Activated CD8-positive, alpha-beta memory T cell treated with anti-CD3 and anti-CD28 coated beads, Interleukin-2, amount 10 ng/mL, durations not matched to agents 7 days and 5 days (primary cell): ENCODE results near the gene MEF2D. TPM values are rescaled to one million over a fixed set of nuclear protein-coding genes. Genes with fewer than 3 reads are reported as not detected.

Experiments used
- ATAC-seq: fragments of 150-1000 bp; cut with Tn5 transposase; one replicate; pipeline ENCODE4 v1.10.0; 2021; ENCODE audit warnings: moderate library complexity
- CTCF ChIA-PET: fragments of 350-600 bp; sonication (Branson Sonifier 250); formaldehyde crosslinking; loops from one replicate; lab custom pipeline; 2021; ENCODE audit warnings: antibody characterized with exemption; lab: Charles Lee
- DNase-seq: peaks from one replicate; pipeline ENCODE4 v3.0.0-alpha.2; 2020
- H3K27ac Mint-ChIP-seq: one replicate; pipeline ENCODE4 v1.8.0; 2021; ENCODE audit warnings: mild to moderate bottlenecking, mixed read lengths
- H3K27me3 Mint-ChIP-seq: one replicate; pipeline ENCODE4 v1.8.0; 2021; ENCODE audit warnings: mixed read lengths
- H3K36me3 Mint-ChIP-seq: one replicate; pipeline ENCODE4 v1.8.0; 2021; ENCODE audit warnings: mild to moderate bottlenecking, mixed read lengths
- H3K4me1 Mint-ChIP-seq: one replicate; pipeline ENCODE4 v1.8.0; 2021; ENCODE audit warnings: mixed read lengths
- H3K4me3 Mint-ChIP-seq: one replicate; pipeline ENCODE4 v1.8.0; 2021; ENCODE audit warnings: mild to moderate bottlenecking, moderate library complexity, mixed read lengths
- H3K9me3 Mint-ChIP-seq: one replicate; pipeline ENCODE4 v1.8.0; 2022; ENCODE audit warnings: low read depth, mixed read lengths
- total RNA-seq, 2 experiments: library from RNA; stranded (reverse); gene quantifications; one replicate each; pipeline ENCODE4 v1.2.3, GENCODE V29; 2021

The MEF2D gene
- total RNA-seq: 10 to 100 TPM; 57.1 to 63.1 TPM

DNA sequence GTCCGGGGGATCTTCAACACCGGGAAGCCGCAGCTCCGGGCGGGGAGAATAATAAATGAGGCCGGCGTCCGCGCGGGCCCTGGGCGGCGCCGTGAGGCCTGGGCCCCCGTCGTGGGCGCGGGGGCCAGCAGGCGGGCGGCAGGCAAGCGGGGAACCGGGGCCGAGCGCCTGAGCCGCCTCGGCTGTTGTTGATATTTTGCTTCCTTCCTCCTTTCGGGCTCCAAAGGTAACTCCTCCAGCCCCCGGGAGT lies at the start of gene MEF2D:
Gene MEF2D, minus strand, starts transcription at position 233 of the 250 bp plus-strand sequence. CDS start 17,483 bp downstream, outside the sequence.
- ATAC-seq (no peak), DNase-seq (no peak)
- Mint-ChIP-seq H3K27ac (peak within 1 kb of the TSS; percentile 97), H3K9me3 (no peaks in the 10 kb centered on the region), H3K27me3 (no peaks in the 10 kb centered on the region), H3K4me3 (peak within 1 kb of the TSS; percentile 88), H3K36me3 (peaks cover 14% of the 10 kb centered on the region), H3K4me1 (peaks cover 73% of the 10 kb centered on the region)
- CTCF ChIA-PET: interaction anchor here (1.1 to 18.2 kb wide), 12 partner anchors 16 to 115 kb away, joined by 3 to 372 read pairs (median 4); partner anchors contain the start of gene NAXE

DNA sequence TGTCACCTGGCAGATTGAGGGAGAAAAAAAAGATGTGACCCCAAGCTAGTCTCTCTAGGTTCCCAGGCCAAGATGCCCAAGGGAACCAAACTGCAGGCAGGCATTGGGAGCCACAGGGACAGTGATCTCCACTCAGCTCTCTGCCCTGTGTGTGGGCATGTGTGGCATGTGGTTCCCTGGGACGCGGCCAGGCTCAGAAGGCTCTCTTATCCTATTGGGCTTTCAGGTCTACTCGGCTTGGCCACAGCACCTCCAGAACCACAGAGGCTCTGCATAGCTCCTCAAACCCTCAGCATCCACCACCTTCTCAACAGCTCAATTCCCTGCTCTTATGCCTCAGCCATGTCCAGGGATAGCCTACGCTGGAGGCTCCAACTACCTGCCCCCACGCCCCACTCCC lies 49.8 kb upstream of the MEF2D start:
- no peaks in the 10 kb centered on the region for H3K27me3 Mint-ChIP-seq
- no peak for ATAC-seq
- H3K4me3 Mint-ChIP-seq: no peak overlapping the region
- H3K9me3 Mint-ChIP-seq: no peaks in the 10 kb centered on the region
- peaks cover 12% of the 10 kb centered on the region for H3K36me3 Mint-ChIP-seq
- H3K4me1 Mint-ChIP-seq: peaks cover 15% of the 10 kb centered on the region
- CTCF ChIA-PET: interaction anchor here (1.0 to 1.9 kb wide), 2 partner anchors 25 to 69 kb away, joined by 3 to 9 read pairs; no protein-coding TSS in a partner anchor
- DNase-seq: no peak
- H3K27ac Mint-ChIP-seq: no peak overlapping the region

DNA sequence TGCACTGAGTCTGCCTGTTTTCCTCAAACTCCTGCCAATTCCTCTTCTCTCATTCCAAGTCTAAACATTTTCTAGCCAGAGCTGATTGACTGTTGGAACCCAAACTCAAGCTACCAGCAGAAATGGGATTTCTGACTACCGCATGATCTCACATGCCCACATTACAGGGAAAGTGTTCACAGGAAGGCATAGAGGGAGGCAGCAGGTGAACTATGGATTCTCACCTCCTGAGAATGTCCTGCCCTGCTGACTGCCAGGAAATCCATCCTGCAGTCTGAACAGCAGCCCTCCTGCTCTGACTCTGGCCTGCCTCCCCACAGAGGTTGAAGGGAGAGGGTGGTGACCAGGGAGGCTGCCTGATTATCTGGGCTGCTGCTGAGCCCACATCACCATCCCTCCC lies 49.3 kb upstream of the MEF2D start:
- H3K4me1 Mint-ChIP-seq: peaks cover 15% of the 10 kb centered on the region
- H3K4me3 Mint-ChIP-seq: no peak overlapping the region
- no peaks in the 10 kb centered on the region for H3K9me3 Mint-ChIP-seq
- DNase-seq: no peak
- no peaks in the 10 kb centered on the region for H3K27me3 Mint-ChIP-seq
- H3K27ac Mint-ChIP-seq: no peak overlapping the region
- no peak for ATAC-seq
- CTCF ChIA-PET: interaction anchor here (1.0 kb wide), 1 partner anchor 24 kb away, joined by 3 read pairs; no protein-coding TSS in a partner anchor
- peaks cover 12% of the 10 kb centered on the region for H3K36me3 Mint-ChIP-seq

DNA sequence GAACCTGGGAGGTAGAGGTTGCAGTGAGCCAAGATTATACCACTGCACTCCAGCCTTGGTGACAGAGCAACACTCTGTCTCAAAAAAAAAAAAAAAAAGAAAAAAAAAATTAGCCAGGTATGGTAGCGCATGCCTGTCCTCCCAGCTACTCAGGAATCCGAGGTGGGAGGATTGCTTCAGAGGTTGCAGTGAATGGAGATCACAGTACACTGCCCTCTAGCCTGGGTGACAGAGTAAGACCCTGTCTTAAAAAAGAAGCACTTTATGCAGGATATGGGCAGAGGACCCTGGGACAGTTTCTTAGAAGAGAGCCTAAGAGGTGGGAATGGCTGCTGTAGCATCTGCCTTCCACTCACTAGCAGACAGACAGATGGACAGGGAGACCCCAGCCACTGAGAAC lies 48.8 kb upstream of the MEF2D start:
- no peak overlapping the region for H3K4me3 Mint-ChIP-seq
- no peak overlapping the region for H3K27ac Mint-ChIP-seq
- DNase-seq (no peak), ATAC-seq (no peak)
- H3K36me3 Mint-ChIP-seq: peaks cover 13% of the 10 kb centered on the region
- H3K27me3 Mint-ChIP-seq: no peaks in the 10 kb centered on the region
- H3K4me1 Mint-ChIP-seq: peaks cover 15% of the 10 kb centered on the region
- CTCF ChIA-PET: interaction anchor here (0.7 to 1.0 kb wide), 2 partner anchors 11 to 24 kb away, joined by 3 read pairs; no protein-coding TSS in a partner anchor
- H3K9me3 Mint-ChIP-seq: no peaks in the 10 kb centered on the region

DNA sequence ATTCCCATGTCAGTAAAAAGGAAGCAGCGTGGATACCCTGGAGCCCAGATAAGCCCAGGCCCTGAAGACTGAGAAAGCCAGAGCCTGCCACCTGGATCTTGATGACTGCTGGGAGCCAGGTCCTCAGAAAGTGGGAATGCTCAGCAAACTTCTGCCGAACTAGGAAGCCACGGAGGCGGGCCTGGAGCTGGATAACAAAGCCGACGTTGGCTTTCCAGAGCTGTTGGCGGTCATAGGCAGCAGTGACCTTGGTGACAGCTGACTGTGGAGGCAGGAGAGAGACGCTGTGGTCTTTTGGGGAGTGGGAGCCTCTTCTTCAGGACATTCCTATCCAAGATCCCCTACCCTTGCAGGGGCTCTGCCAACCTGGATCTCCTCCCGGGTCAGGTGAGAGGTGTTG lies 47.4 kb upstream of the MEF2D start:
- no peaks in the 10 kb centered on the region for H3K27me3 Mint-ChIP-seq
- CTCF ChIA-PET: interaction anchor here (0.6 to 1.6 kb wide), 4 partner anchors 13 to 67 kb away, joined by 3 to 4 read pairs (median 3); no protein-coding TSS in a partner anchor
- no peaks in the 10 kb centered on the region for H3K9me3 Mint-ChIP-seq
- peaks cover 3% of the 10 kb centered on the region for H3K4me1 Mint-ChIP-seq
- no peak overlapping the region for H3K27ac Mint-ChIP-seq
- H3K4me3 Mint-ChIP-seq: no peak overlapping the region
- ATAC-seq: no peak
- H3K36me3 Mint-ChIP-seq: peaks cover 11% of the 10 kb centered on the region
- DNase-seq: no peak

DNA sequence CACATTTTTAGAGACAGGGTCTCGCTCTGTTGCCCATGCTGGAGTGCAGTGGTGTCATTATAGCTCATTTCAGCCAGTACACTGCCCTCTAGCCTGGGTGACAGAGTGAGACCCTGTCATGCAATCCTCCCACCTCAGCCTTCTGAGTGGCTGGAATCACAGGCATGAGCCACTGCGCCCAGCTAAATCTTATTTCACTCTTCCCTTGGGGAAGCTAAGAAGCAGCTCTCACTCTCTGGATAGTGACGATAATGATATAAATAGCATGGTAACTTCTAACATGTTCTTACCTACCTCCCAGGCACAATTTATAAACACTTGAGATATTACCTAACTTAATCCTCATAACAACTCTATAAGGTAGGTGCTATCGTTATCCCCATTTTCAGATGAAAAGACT lies 46.9 kb upstream of the MEF2D start:
- Mint-ChIP-seq H3K27me3 (no peaks in the 10 kb centered on the region), H3K4me3 (no peak overlapping the region), H3K36me3 (peaks cover 9% of the 10 kb centered on the region), H3K27ac (no peak overlapping the region), H3K4me1 (peaks cover under 1% of the 10 kb centered on the region), H3K9me3 (no peaks in the 10 kb centered on the region)
- DNase-seq (no peak), ATAC-seq (no peak)
- CTCF ChIA-PET: interaction anchor here (0.8 to 1.6 kb wide), 3 partner anchors 14 to 67 kb away, joined by 3 to 4 read pairs (median 3); no protein-coding TSS in a partner anchor

DNA sequence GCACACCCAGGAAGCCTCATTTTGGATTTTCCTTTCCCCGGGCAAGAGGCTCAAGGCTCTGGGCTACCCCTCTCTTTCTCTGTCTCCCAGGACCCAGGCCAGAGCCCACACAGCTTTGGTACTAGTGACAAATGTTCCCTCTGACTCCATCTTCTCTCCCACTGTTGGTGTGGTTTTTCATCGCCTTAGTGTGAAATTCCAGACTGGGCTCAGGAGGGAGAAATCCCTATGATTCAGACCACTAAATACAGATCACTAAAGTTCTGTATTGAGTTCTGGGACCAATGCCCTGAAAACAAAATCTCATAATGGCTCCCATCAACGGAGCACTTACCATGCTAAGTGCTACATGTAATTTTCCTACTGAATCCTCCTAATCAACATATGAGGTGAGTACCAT lies 45.7 kb upstream of the MEF2D start:
- Mint-ChIP-seq H3K9me3 (no peaks in the 10 kb centered on the region), H3K4me1 (no peaks in the 10 kb centered on the region), H3K27ac (no peak overlapping the region), H3K36me3 (peaks cover 11% of the 10 kb centered on the region), H3K4me3 (no peak overlapping the region), H3K27me3 (no peaks in the 10 kb centered on the region)
- CTCF ChIA-PET: no interaction called here
- ATAC-seq (no peak), DNase-seq (no peak)

DNA sequence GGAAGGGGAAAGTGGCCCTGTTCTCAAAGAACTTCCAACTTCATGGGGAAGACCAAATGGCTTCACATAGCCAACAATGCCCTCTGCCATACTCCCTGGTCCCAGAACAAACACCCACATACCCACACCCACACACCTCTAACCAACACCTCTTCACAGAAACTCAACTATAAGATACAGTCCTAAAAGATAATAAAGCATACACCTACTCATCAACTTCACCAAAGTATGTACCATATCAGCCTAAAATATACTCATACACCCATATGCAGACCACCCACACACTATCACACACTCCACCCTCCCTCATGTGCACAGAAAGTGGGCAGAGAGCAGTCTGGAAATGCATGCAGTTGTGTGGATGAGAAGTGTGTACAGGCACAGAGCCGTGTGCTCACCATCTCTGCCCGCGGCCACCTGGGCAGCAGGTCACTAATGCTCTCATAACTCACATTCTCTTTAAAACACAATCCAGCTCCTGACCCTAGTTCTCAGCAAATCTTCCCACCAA lies 44.1 kb upstream of the MEF2D start:
- CTCF ChIA-PET: interaction anchor here (0.9 to 1.5 kb wide), 2 partner anchors 17 to 63 kb away, joined by 3 read pairs; no protein-coding TSS in a partner anchor

DNA sequence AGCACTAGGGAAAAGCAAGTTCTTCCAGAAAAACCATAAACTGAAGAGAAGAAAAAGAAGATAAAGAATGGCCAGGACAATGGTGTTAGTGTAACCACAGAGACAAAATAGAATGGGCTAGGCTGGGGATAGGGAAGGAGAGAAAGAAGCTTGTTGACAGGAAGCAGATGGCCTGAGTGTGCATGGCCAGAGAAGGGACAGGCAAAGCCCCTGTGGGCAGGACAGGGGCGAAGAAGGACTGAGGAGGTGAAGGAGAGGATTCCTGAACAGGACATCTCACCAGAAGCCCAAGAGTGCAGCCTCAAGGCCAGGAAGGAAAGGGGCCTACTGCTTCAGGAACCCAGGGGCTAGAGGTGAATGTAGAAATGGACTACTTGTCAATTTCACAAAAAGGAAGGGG lies 42.5 kb upstream of the MEF2D start:
- no peaks in the 10 kb centered on the region for H3K9me3 Mint-ChIP-seq
- DNase-seq (no peak), ATAC-seq (no peak)
- H3K36me3 Mint-ChIP-seq: peaks cover 15% of the 10 kb centered on the region
- H3K4me1 Mint-ChIP-seq: peaks cover 14% of the 10 kb centered on the region
- CTCF ChIA-PET: interaction anchor here (0.8 to 1.5 kb wide), 2 partner anchors 12 to 15 kb away, joined by 3 read pairs; no protein-coding TSS in a partner anchor
- H3K27me3 Mint-ChIP-seq: no peaks in the 10 kb centered on the region
- no peak overlapping the region for H3K4me3 Mint-ChIP-seq
- H3K27ac Mint-ChIP-seq: no peak overlapping the region

More for the DNA sequence above, 44.1 kb upstream of the MEF2D start:
- DNase-seq (no peak), ATAC-seq (no peak)
- Mint-ChIP-seq H3K4me1 (peaks cover 2% of the 10 kb centered on the region), H3K27ac (no peak overlapping the region), H3K36me3 (peaks cover 13% of the 10 kb centered on the region), H3K4me3 (no peak overlapping the region), H3K27me3 (no peaks in the 10 kb centered on the region), H3K9me3 (no peaks in the 10 kb centered on the region)

DNA sequence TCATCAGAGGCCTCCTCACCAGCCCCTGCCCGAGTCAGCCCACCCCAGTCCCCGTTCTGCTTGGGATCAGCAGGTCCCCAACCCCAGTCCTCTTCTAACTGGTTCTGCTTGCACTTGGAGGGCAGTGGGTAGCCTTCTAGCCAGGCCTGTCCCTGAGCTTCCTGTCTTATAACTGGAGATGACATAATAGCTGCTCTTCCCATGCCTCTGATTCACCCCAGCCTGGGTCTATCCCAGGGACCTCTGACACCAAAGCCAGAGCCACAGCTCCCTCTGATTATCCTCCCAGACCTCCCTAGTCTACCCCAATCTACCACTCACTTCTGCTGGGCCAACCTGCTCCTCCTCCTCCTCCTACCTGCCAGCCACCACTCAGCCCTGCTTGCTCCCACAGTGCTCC lies 40.4 kb upstream of the MEF2D start:
- H3K4me3 Mint-ChIP-seq: no peak overlapping the region
- H3K4me1 Mint-ChIP-seq: peaks cover 14% of the 10 kb centered on the region
- no peaks in the 10 kb centered on the region for H3K27me3 Mint-ChIP-seq
- DNase-seq: no peak
- CTCF ChIA-PET: interaction anchor here (1.1 to 1.7 kb wide), 2 partner anchors 60 to 155 kb away, joined by 5 read pairs; no protein-coding TSS in a partner anchor
- ATAC-seq: no peak
- H3K36me3 Mint-ChIP-seq: peaks cover 19% of the 10 kb centered on the region
- no peak overlapping the region for H3K27ac Mint-ChIP-seq
- H3K9me3 Mint-ChIP-seq: no peaks in the 10 kb centered on the region

DNA sequence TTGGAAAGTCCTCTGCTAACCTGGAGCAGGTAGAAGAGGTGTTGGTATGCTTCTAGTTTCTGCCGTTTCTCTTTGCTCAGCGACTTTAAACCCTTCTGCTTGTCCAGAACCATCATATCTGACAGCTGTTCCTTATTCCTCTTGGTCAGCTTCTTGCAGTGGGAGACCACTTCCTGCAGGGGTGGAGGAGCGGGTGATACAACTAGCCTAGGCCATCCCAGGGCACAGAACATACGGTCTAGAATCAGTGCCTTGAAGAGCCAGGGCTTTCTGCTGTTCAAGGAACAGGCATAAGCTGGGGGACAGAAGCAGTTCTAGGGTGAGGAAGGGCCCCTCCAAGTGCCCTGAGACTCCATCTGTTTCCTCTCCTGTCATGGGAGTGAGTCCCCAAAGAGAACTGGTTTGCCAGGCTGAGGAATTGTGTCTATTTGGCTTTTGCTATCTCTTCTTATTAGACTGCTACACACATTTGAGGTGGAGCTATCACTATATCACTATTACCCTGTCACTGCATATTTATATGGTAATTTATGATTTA lies 39.3 kb upstream of the MEF2D start:
- Mint-ChIP-seq H3K9me3 (no peaks in the 10 kb centered on the region), H3K4me3 (no peak overlapping the region), H3K27me3 (no peaks in the 10 kb centered on the region), H3K4me1 (peaks cover 14% of the 10 kb centered on the region), H3K36me3 (peaks cover 23% of the 10 kb centered on the region), H3K27ac (no peak overlapping the region)
- DNase-seq (no peak), ATAC-seq (no peak)
- CTCF ChIA-PET: interaction anchor here (0.8 to 1.7 kb wide), 3 partner anchors 14 to 154 kb away, joined by 3 to 5 read pairs (median 5); no protein-coding TSS in a partner anchor

DNA sequence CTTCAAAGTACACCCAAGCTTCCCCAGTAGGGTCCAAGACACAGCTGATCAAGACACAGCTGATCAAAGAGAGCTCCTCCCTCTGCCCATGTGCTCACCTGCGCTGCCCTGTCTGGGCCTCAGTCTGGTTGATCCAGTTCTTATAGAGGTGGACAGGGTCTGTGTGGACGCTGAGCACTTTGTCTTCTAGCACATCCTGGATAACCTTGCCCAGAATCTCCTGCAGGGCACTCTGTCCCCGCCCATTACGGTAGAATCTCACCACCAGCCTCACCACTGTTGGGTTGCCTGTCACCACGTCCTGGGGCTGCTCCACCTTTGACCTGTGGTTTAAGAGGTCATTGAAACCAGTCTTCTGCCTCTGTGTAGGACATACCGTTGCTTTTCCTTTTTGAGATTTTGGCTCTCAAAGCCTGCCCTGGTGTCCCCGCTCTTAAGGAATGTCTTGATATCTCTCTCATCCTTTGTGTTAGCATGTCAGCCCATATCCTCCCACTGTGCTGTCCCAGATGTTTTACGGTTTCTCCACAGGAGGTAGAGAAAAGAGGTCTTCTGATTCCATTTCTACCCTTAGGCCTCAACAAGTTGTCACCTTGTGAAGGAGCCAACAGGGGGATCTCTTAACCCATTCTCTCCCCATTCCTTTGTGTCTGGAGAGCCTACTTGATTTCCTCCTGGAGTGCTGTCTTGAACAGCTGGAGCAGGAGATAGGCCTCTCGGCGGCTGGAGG lies 38.3 kb upstream of the MEF2D start:
- no peaks in the 10 kb centered on the region for H3K27me3 Mint-ChIP-seq
- peaks cover 14% of the 10 kb centered on the region for H3K4me1 Mint-ChIP-seq
- no peak overlapping the region for H3K27ac Mint-ChIP-seq
- DNase-seq (no peak), ATAC-seq (no peak)
- H3K9me3 Mint-ChIP-seq: no peaks in the 10 kb centered on the region
- peaks cover 22% of the 10 kb centered on the region for H3K36me3 Mint-ChIP-seq
- CTCF ChIA-PET: interaction anchor here (0.6 kb wide), 1 partner anchor 10 kb away, joined by 3 read pairs; no protein-coding TSS in a partner anchor
- H3K4me3 Mint-ChIP-seq: no peak overlapping the region

DNA sequence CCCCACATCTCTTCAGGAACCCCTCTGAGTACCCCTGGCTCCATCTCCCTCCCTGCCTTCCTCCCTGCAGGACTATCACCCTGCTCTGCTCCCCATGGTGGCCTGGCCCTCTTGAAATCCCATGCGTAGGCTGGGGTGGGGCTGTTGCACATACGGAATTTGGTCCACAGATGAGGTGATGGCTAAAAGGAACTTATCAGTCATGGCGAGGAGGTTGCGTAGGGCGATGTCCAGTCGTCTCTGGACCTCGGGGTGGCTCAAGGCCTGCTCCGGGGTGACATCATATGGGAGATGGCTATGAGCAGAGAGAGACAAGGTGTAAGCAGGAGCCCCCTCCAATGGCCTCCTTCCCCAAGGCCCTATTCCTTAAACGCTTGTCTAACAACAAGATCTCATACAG lies 36.5 kb upstream of the MEF2D start:
- Mint-ChIP-seq H3K27me3 (no peaks in the 10 kb centered on the region), H3K27ac (no peak overlapping the region), H3K4me1 (peaks cover 14% of the 10 kb centered on the region), H3K36me3 (peaks cover 24% of the 10 kb centered on the region), H3K4me3 (no peak overlapping the region), H3K9me3 (no peaks in the 10 kb centered on the region)
- CTCF ChIA-PET: no interaction called here
- ATAC-seq: no peak
- no peak for DNase-seq
